Right atrium auricular region (tissue), 2 donors: ENCODE data around the gene CAMTA1. TPM values are rescaled to one million over a fixed set of nuclear protein-coding genes. Genes with fewer than 3 reads are reported as not detected.

Experiments
- DNase-seq: peaks from one replicate; pipeline ENCODE4 v3.0.0-alpha.2; 2019; ENCODE audit warnings: low spot score
- H3K27ac ChIP-seq, 2 donors: fragments of 200-600 bp; sonication (generic); 1 replicate in 1 of 2; 2 replicates in 1 of 2; pipeline ENCODE4 v1.5.1; 2016 to 2019
- H3K27me3 ChIP-seq, 2 donors: fragments of 200-600 bp; sonication (generic); one replicate each; pipeline versions ENCODE4 v1.5.1 to v1.6.0; 2017 to 2019
- H3K36me3 ChIP-seq: fragments of 200-600 bp; sonication (generic); one replicate; pipeline ENCODE4 v1.5.1; 2016
- H3K4me1 ChIP-seq, 2 donors: fragments of 200-600 bp; sonication (generic); one replicate each; pipeline versions ENCODE4 v1.5.1 to v1.6.0; 2017 to 2019
- H3K4me3 ChIP-seq, 2 donors: fragments of 200-600 bp; sonication (generic); 1 replicate in 1 of 2; 2 replicates in 1 of 2; pipeline ENCODE4 v1.5.1; 2017 to 2019; ENCODE audit warnings: mild to moderate bottlenecking in 1 of 2, moderate library complexity in 1 of 2
- H3K9me3 ChIP-seq, 2 donors: fragments of 200-600 bp; sonication (generic); one replicate each; pipeline ENCODE4 v1.5.1; 2019
- total RNA-seq, 2 donors: library from RNA; depleted of rRNA; stranded (reverse); fragments of >200 nt; gene quantifications; one replicate each; pipeline ENCODE4 v1.1.0, GENCODE V29; 2016
- TF ChIP-seq, protein P1 (sequence below), 2 donors: fragments of 200-600 bp; sonication (generic); IDR thresholded peaks; one replicate each; pipeline ENCODE4 v1.5.1; 2019; ENCODE audit warnings: antibody characterized with exemption in 2 of 2

CAMTA1 gene
- total RNA-seq, 2 donors from 2014 or later, result 132 to 190 TPM

DNA sequence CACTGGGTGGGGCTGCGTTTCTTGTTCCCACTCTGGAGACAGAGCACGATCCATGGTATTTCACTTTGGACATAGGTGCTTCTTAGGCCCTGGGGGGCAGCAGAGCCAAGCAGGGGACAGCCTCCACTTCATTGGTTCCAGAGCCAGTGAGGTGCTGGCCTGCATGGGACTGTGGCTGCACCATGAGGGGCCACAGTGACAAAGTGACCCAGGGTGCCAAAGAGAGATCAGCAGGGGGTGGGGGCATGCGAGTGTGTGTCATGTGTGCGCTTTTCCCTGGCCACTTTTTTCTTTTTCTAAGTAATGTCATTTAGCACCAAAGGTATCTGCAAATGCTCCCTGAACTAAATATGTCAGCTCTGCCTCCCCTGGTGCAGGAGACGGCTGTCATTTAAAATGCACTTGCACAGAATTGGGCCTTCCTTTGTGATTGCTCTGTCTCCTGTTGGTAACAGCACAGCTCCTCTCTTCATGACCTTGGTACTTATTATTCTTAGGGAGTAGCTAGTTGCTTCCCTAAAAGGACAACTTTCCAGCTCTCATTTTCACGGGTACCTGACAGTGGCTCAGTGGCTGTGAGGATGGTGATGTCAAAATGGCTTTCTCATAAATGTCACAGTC is 910.4 kb downstream of the CAMTA1 start:
- Histone ChIP-seq H3K36me3 (no peaks in the 10 kb centered on the region), H3K27me3 (no peaks in the 10 kb centered on the region), H3K27ac (no peak overlapping the region), H3K4me1 (no peaks in the 10 kb centered on the region), H3K9me3 (no peaks in the 10 kb centered on the region), H3K4me3 (no peak overlapping the region)
- TF ChIP-seq, protein P1, sequence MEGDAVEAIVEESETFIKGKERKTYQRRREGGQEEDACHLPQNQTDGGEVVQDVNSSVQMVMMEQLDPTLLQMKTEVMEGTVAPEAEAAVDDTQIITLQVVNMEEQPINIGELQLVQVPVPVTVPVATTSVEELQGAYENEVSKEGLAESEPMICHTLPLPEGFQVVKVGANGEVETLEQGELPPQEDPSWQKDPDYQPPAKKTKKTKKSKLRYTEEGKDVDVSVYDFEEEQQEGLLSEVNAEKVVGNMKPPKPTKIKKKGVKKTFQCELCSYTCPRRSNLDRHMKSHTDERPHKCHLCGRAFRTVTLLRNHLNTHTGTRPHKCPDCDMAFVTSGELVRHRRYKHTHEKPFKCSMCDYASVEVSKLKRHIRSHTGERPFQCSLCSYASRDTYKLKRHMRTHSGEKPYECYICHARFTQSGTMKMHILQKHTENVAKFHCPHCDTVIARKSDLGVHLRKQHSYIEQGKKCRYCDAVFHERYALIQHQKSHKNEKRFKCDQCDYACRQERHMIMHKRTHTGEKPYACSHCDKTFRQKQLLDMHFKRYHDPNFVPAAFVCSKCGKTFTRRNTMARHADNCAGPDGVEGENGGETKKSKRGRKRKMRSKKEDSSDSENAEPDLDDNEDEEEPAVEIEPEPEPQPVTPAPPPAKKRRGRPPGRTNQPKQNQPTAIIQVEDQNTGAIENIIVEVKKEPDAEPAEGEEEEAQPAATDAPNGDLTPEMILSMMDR (IDR thresholded peaks at IDR 0.05), result no peak
- no peak for DNase-seq

- Histone ChIP-seq H3K9me3 (no peaks in the 10 kb centered on the region), H3K27ac (no peak overlapping the region), H3K36me3 (no peaks in the 10 kb centered on the region), H3K4me1 (peaks cover 0 to 4% of the 10 kb centered on the region in 2 donors), H3K4me3 (no peak overlapping the region), H3K27me3 (no peaks in the 10 kb centered on the region)
- TF ChIP-seq, protein P1 (IDR thresholded peaks at IDR 0.05), result no peak
- DNase-seq, result no peak
Measured at GRCh38 chr1:7698641-7699040, 913.4 kb downstream of the CAMTA1 start.

DNA sequence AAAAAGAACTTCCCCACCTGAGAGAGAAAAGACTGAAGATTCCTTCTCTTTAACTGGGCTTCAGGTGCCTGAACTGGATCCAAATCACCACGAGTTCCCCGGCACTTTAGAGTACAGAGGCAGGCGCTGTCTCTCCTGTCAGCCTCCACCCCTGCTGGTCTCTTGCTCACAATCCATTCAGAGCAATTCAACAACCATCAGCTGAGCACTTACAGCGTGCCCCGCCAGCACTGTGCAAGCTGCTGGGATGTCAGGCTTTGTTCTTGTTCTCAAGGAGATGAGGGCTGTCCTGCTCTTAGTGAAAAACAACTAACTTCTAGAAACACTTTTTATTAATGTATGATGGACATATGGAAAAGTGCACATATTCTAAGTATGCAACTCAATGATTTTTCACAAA is 917.1 kb downstream of the CAMTA1 start:
- Histone ChIP-seq H3K27me3 (no peaks in the 10 kb centered on the region), H3K27ac (no peak overlapping the region), H3K4me3 (no peak overlapping the region), H3K9me3 (no peaks in the 10 kb centered on the region), H3K36me3 (no peaks in the 10 kb centered on the region), H3K4me1 (peaks cover 0 to 17% of the 10 kb centered on the region in 2 donors)
- TF ChIP-seq, protein P1 (IDR thresholded peaks at IDR 0.05), result no peak
- DNase-seq, result no peak

DNA sequence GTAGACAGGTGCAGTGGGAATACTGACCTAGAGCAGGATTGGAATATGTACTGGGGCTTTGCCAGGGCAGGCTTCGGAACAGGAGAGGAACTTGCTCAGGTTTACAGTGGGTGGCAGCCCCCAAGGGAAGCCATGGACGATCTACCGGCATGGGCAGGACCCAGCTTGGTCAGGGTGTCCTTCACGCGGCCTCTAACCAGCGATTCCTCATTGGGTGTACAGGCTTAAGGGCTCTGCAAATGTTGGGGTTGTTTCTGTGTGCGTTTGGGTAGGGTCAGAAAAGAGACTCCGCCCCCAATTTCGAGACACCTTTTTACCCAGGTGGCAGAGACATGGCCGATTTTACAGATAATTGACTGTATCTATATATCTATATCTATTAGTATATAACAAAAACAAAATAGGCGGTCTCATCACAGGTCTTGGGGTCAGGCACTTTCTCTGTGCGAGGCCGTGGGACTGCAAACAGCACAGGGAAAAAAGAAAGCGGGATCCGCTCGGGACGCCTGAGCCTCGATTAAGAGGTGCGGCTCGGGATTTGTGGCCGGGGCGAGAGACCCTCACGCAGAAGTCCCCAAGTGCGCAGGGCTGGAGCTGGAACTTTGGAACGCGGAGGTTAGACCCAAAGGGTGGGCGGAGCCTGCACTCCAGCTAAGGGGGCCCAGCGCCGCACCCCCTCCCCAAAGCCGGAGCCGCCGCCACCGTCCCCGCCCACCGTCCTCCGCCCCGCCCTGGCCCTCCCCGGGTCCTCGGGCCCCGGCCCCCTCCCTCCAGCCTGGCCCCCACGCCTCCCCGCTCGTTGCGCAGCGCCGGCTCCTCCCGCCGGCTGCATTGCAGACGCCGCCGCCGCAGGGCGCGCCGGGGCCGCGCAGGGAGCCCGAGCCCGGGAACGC is 918.3 kb downstream of the CAMTA1 start:
- DNase-seq, result no peak
- H3K36me3 ChIP-seq, result no peaks in the 10 kb centered on the region
- H3K9me3 ChIP-seq, result no peaks in the 10 kb centered on the region
- TF ChIP-seq, protein P1 (IDR thresholded peaks at IDR 0.05), result no peak
- no peaks in the 10 kb centered on the region for H3K27me3 ChIP-seq
- peaks cover 0 to 17% of the 10 kb centered on the region in 2 donors for H3K4me1 ChIP-seq
- H3K27ac ChIP-seq, result no peak overlapping the region
- H3K4me3 ChIP-seq, result peak overlapping the region; percentile 16 to 64

DNA sequence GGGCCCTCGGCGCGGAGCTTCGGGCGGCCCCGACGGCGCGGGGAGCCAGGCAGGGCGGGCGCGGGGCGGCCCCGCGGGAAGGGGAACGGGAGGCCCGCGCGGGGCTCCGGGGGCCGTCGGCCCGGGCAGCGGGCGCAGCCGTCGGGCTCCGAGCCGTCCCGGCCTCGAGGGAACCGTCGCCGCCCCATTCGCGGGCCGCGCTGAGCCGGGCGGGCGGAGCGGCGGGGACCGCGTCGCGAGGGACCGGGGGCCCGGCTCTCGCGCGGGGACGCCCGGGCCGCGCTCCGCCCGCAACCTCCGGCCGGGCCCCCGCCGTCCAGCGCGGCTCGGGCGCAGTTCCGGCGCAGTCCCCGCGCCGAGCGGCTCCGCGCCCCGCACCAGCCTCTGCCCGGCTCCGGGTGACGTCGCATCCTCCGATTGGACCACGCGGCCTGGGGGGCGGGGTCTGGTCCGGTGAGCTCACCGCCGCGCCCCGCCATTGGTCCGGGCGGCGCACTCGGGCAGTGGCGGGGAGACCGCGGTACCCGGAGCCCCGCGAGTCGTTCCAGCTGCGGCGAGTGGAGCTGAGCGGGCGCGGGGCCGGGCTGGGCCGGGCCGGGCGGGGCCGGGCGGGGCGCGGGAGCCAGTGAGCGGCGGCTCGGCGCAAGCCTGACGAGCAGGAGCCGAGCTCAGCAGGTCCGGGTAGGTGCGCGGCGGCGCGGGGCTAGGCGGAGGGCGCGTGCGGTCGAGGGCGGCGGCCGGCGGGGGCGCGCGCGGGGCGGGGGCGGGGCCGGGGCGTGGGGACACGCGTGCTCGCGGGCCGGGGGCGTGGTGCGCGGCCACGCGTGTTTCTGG is 919.2 kb downstream of the CAMTA1 start:
- peak; percentile 95 for DNase-seq
- no peaks in the 10 kb centered on the region for H3K27me3 ChIP-seq
- peaks cover 0 to 17% of the 10 kb centered on the region in 2 donors for H3K4me1 ChIP-seq
- H3K36me3 ChIP-seq, result no peaks in the 10 kb centered on the region
- H3K9me3 ChIP-seq, result no peaks in the 10 kb centered on the region
- TF ChIP-seq, protein P1 (IDR thresholded peaks at IDR 0.05), result no peak
- H3K4me3 ChIP-seq, result peak overlapping the region; percentile 53 to 64
- no peak overlapping the region for H3K27ac ChIP-seq
